ENCODE measurements around the gene NAGK.

DNA sequence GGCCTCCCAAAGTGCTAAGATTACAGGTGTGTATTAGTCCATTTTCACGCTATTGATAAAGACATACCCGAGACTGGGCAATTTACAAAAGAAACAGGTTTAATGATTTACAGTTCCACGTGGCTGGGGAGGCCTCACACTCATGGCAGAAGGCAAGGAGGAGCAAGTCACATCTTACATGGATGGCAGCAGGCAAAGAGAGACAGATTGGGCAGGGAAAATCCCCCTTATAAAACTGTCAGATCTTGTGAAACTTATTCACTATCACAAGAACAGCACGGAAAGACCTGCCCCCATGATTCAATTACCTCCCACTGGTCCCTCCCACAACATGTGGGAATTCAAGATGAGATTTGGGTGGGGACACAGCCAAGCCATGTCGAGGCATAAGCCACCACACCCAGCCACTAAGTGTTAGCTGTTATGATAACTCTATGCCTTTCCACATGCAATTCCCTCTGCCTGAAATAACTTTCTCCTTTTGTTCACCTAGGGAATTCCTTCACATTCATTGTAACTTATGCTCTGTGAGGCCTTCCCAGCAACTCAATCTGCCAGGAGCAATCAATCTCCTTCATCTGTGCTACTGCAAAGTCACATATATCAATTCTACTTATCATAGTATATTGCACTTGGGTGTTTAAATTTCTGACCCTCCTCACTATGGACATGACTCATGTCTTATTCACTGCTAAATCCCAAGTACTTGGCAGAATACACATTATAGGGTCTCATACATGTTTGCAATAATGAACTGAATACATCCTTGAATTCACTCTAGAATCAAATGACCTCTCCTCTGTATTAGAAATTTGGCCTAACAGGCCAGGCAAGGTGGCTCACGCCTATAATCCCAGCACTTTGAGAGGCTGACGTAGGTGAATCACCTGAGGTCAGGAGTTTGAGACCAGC, 54.2 kb downstream of the NAGK start:
- TF ChIP-seq, protein P1, sequence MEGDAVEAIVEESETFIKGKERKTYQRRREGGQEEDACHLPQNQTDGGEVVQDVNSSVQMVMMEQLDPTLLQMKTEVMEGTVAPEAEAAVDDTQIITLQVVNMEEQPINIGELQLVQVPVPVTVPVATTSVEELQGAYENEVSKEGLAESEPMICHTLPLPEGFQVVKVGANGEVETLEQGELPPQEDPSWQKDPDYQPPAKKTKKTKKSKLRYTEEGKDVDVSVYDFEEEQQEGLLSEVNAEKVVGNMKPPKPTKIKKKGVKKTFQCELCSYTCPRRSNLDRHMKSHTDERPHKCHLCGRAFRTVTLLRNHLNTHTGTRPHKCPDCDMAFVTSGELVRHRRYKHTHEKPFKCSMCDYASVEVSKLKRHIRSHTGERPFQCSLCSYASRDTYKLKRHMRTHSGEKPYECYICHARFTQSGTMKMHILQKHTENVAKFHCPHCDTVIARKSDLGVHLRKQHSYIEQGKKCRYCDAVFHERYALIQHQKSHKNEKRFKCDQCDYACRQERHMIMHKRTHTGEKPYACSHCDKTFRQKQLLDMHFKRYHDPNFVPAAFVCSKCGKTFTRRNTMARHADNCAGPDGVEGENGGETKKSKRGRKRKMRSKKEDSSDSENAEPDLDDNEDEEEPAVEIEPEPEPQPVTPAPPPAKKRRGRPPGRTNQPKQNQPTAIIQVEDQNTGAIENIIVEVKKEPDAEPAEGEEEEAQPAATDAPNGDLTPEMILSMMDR (conservative IDR thresholded peaks at IDR 0.05 in 1 of 2, IDR thresholded peaks at IDR 0.05 in 1 of 2; ENCODE audit: extremely low read depth in 1 of 2, insufficient read depth in 1 of 2, low read depth in 1 of 2, low read length in 2 of 2): no peak
- no peak for TF ChIP-seq EZH2 (IDR thresholded peaks at IDR 0.05; ENCODE audit: borderline replicate concordance, low read length)
